ENCODE measurements around the gene B9D2. TPM values are rescaled to one million over a fixed set of nuclear protein-coding genes. Genes with fewer than 3 reads are reported as not detected.

Gene B9D2
- total RNA-seq, 4 donors from 2014 or later: 5.9 to 12.5 (median 9.9) TPM

GRCh38 chr19:41356984-41357739, 6.8 kb downstream of the B9D2 start:
- no peak for TF ChIP-seq CTCF (IDR thresholded peaks at IDR 0.05)
- no peak for TF ChIP-seq POLR2A (IDR thresholded peaks at IDR 0.05)
- no peaks in the 10 kb centered on the region for H3K36me3 ChIP-seq
- H3K9me3 ChIP-seq: no peaks in the 10 kb centered on the region
- peaks cover 12 to 17% of the 10 kb centered on the region in 2 donors for H3K4me1 ChIP-seq
- WGBS, 2 donors: 88 to 92% methylated on average over 10 to 11 of the region's 11 CpGs
- no peak overlapping the region for H3K27ac ChIP-seq
- intact Hi-C loops (cut with DNase I): no loop called here
- H3K4me3 ChIP-seq (replicated peaks in 1 of 3): no peak overlapping the region
- H3K27me3 ChIP-seq: peaks cover 3% of the 10 kb centered on the region
- no peak for DNase-seq

- no peak for DNase-seq
- Histone ChIP-seq H3K4me1 (peaks cover 12 to 21% of the 10 kb centered on the region in 2 donors), H3K4me3 (replicated peaks in 1 of 3) (no peak overlapping the region), H3K36me3 (no peaks in the 10 kb centered on the region), H3K9me3 (no peaks in the 10 kb centered on the region), H3K27ac (no peak overlapping the region), H3K27me3 (peaks cover 3% of the 10 kb centered on the region)
- intact Hi-C loops (cut with DNase I): no loop called here
- 84 to 86% methylated on average over 3 of the region's 3 CpGs for WGBS, 2 donors
- TF ChIP-seq CTCF (IDR thresholded peaks at IDR 0.05): no peak
- no peak for TF ChIP-seq POLR2A (IDR thresholded peaks at IDR 0.05)
These were observed 8.1 kb downstream of the B9D2 start for GRCh38 chr19:41355802-41356201.

- Histone ChIP-seq H3K4me1 (peaks cover 18 to 21% of the 10 kb centered on the region in 2 donors), H3K27me3 (peaks cover 3% of the 10 kb centered on the region), H3K9me3 (no peaks in the 10 kb centered on the region), H3K27ac (no peak overlapping the region), H3K36me3 (no peaks in the 10 kb centered on the region), H3K4me3 (replicated peaks in 1 of 3) (no peak overlapping the region)
- intact Hi-C loops (cut with DNase I): no loop called here
- no peak for TF ChIP-seq POLR2A (IDR thresholded peaks at IDR 0.05)
- TF ChIP-seq CTCF (IDR thresholded peaks at IDR 0.05): no peak
- whole genome bisulfite sequencing, 2 donors: 86 to 100% methylated on average over 1 of the region's 1 CpG
- DNase-seq: no peak
These were observed 8.9 kb downstream of the B9D2 start for GRCh38 chr19:41355035-41355434.

GRCh38 chr19:41354343-41354953, 9.5 kb downstream of the B9D2 start:
- peak overlapping the region in 1 of 3 donors; percentile 45 for H3K4me3 ChIP-seq (replicated peaks in 1 of 3)
- 67 to 92% methylated on average over 3 to 23 of the region's 23 CpGs for WGBS, 2 donors
- intact Hi-C loops (cut with DNase I): loop anchor here (5.0 kb wide), 1 partner anchor 42 kb away; the partner anchor contains the start of gene CCDC97
- no peaks in the 10 kb centered on the region for H3K9me3 ChIP-seq
- peaks cover 18 to 21% of the 10 kb centered on the region in 2 donors for H3K4me1 ChIP-seq
- TF ChIP-seq POLR2A (IDR thresholded peaks at IDR 0.05) (no peak), CTCF (IDR thresholded peaks at IDR 0.05) (no peak)
- DNase-seq: no peak
- H3K36me3 ChIP-seq: no peaks in the 10 kb centered on the region
- peak overlapping the region in 2 of 3 donors; percentile 70 to 78 for H3K27ac ChIP-seq
- H3K27me3 ChIP-seq: peaks cover 3% of the 10 kb centered on the region
